ENCODE measurements around the gene PTPN6. TPM values are rescaled to one million over a fixed set of nuclear protein-coding genes. Genes with fewer than 3 reads are reported as not detected.

Gene PTPN6
- total RNA-seq, 1 experiment from 2014 or later = 13.7 TPM

DNA sequence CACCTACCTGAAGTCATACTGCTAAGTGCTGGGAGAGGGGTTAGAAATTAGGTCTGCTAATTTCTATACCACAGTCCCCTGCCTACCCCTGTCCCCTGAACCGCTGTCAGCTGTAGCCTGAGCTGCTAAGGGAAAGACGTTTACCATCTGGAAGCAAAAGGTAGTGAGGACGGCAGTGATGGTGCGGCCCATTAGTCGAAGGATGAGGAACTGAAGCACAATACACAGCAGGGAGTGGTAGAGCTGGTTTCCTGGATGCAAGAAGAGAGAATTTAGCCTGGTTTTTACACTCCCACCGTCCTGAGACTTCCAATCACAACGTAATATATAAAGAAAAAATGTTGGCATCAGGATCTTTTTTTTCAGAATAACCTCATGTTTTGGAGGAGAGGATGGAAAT lies 31.4 kb downstream of the PTPN6 start:
- no TSS peak for BruUV-seq (replicated peaks)
- Histone ChIP-seq H3K9me3 (ENCODE audit: control insufficient read depth, insufficient read depth, low read depth, low read length) (no peaks in the 10 kb centered on the region), H3K4me3 (ENCODE audit: low read depth in 2 of 2, low read length in 2 of 2) (no peak overlapping the region), H3K4me1 (ENCODE audit: control insufficient read depth, insufficient read depth, low read length) (no peaks in the 10 kb centered on the region), H3K36me3 (ENCODE audit: control insufficient read depth, insufficient read depth, low read length) (no peaks in the 10 kb centered on the region), H3K27ac (ENCODE audit: low read length) (no peak overlapping the region), H3K27me3 (ENCODE audit: control insufficient read depth, insufficient read depth, low read length) (no peaks in the 10 kb centered on the region)
- ATAC-seq = no peak
- intact Hi-C loops (cut with micrococcal nuclease; ENCODE audit: unreplicated experiment) = no loop called here
- DNase-seq (ENCODE audit: low read depth, low spot score) = no peak
- TF ChIP-seq SIN3A (IDR thresholded peaks at IDR 0.05; ENCODE audit: borderline replicate concordance, insufficient read depth, low read depth, low read length) = no peak
- in situ Hi-C loops (cut with HindIII; ENCODE audit: low pct_unique_long_range_greater_than_20kb, low sequenced_read_pairs) = no loop called here
- CTCF ChIA-PET = no interaction called here
- POLR2A ChIA-PET = interaction anchor here (0.7 kb wide), 1 partner anchor 44 kb away, joined by 4 read pairs; no protein-coding TSS in a partner anchor

- POLR2A ChIA-PET = no interaction called here
- CTCF ChIA-PET = no interaction called here
- ATAC-seq (no peak), DNase-seq (ENCODE audit: low read depth, low spot score) (no peak)
- intact Hi-C loops (cut with micrococcal nuclease; ENCODE audit: unreplicated experiment) (no loop called here), in situ Hi-C loops (cut with HindIII; ENCODE audit: low pct_unique_long_range_greater_than_20kb, low sequenced_read_pairs) (no loop called here)
- Histone ChIP-seq H3K27ac (ENCODE audit: low read length) (no peak overlapping the region), H3K9me3 (ENCODE audit: control insufficient read depth, insufficient read depth, low read depth, low read length) (no peaks in the 10 kb centered on the region), H3K4me1 (ENCODE audit: control insufficient read depth, insufficient read depth, low read length) (no peaks in the 10 kb centered on the region), H3K27me3 (ENCODE audit: control insufficient read depth, insufficient read depth, low read length) (no peaks in the 10 kb centered on the region), H3K36me3 (ENCODE audit: control insufficient read depth, insufficient read depth, low read length) (no peaks in the 10 kb centered on the region), H3K4me3 (ENCODE audit: low read depth in 2 of 2, low read length in 2 of 2) (no peak overlapping the region)
- BruUV-seq (replicated peaks) = TSS peak; percentile 39
- TF ChIP-seq REST (IDR thresholded peaks at IDR 0.05; ENCODE audit: insufficient read depth in 1 of 2, low read depth in 2 of 2, low read length in 1 of 2) = no peak
- no peak for TF ChIP-seq POLR2AphosphoS5 (IDR thresholded peaks at IDR 0.05; ENCODE audit: low read depth, low read length)
- TF ChIP-seq TCF7L2 (IDR thresholded peaks at IDR 0.05; ENCODE audit: low read depth, low read length) = no peak
- no peak for TF ChIP-seq CTCF (IDR thresholded peaks at IDR 0.05)
- no peak for TF ChIP-seq SIN3A (IDR thresholded peaks at IDR 0.05; ENCODE audit: borderline replicate concordance, insufficient read depth, low read depth, low read length)
These were observed 36.9 kb downstream of the PTPN6 start for GRCh38 chr12:6987956-6988553.

DNA sequence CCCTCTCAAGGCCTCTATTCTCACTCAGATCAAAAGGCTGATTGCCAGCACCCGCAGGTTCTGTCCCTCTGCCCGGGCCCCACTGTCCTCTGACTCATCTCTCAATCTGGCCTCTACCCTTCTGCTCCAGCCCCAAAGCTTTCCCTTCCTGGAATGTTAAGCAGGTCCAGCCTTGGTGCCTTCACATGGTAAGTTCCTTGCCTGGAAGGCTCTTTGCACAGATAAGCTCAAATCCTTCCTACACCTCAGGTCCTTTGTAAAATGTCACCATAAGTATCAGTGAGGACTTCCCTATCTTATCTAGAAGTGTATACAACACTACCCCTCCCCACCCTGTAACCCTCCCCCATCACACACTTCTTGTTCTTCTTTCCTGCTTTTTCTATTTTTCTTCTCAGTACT lies 44.9 kb downstream of the PTPN6 start:
- no peak overlapping the region for H3K27ac ChIP-seq (ENCODE audit: low read length)
- POLR2A ChIA-PET = no interaction called here
- no peaks in the 10 kb centered on the region for H3K27me3 ChIP-seq (ENCODE audit: control insufficient read depth, insufficient read depth, low read length)
- no peak for ATAC-seq
- no peak for TF ChIP-seq SIN3A (IDR thresholded peaks at IDR 0.05; ENCODE audit: borderline replicate concordance, insufficient read depth, low read depth, low read length)
- no peak for TF ChIP-seq CTCF (IDR thresholded peaks at IDR 0.05)
- no peak for TF ChIP-seq TCF7L2 (IDR thresholded peaks at IDR 0.05; ENCODE audit: low read depth, low read length)
- TF ChIP-seq REST (IDR thresholded peaks at IDR 0.05; ENCODE audit: insufficient read depth in 1 of 2, low read depth in 2 of 2, low read length in 1 of 2) = no peak
- TF ChIP-seq POLR2AphosphoS5 (IDR thresholded peaks at IDR 0.05; ENCODE audit: low read depth, low read length) = no peak
- BruUV-seq (replicated peaks) = no TSS peak
- intact Hi-C loops (cut with micrococcal nuclease; ENCODE audit: unreplicated experiment) = no loop called here
- H3K9me3 ChIP-seq (ENCODE audit: control insufficient read depth, insufficient read depth, low read depth, low read length) = no peaks in the 10 kb centered on the region
- H3K4me1 ChIP-seq (ENCODE audit: control insufficient read depth, insufficient read depth, low read length) = no peaks in the 10 kb centered on the region
- H3K4me3 ChIP-seq (ENCODE audit: low read depth in 2 of 2, low read length in 2 of 2) = no peak overlapping the region
- in situ Hi-C loops (cut with HindIII; ENCODE audit: low pct_unique_long_range_greater_than_20kb, low sequenced_read_pairs) = no loop called here
- no peak for DNase-seq (ENCODE audit: low read depth, low spot score)
- CTCF ChIA-PET = no interaction called here
- H3K36me3 ChIP-seq (ENCODE audit: control insufficient read depth, insufficient read depth, low read length) = no peaks in the 10 kb centered on the region

Data from Panc1 (cell line).